Loucy (cell line): ENCODE data around the gene PFN4.

Source experiments
- CTCF ChIP-seq: fragments of 200-600 bp; sonication (generic); conservative IDR thresholded peaks from 2 replicates; pipeline ENCODE4 v1.5.1; 2014; ENCODE audit warnings: mild to moderate bottlenecking, antibody characterized with exemption, low read length
- EZH2phosphoT487 ChIP-seq: fragments of 200-600 bp; IDR thresholded peaks from 2 replicates; pipeline ENCODE4 v1.6.1; 2018; ENCODE audit warnings: antibody characterized with exemption, mild to moderate bottlenecking, moderate library complexity, borderline replicate concordance

- no peak for TF ChIP-seq CTCF
- no peak for TF ChIP-seq EZH2phosphoT487
These were observed 24.2 kb upstream of the PFN4 start for GRCh38 chr2:24147364-24147763.
